ENCODE results near the gene S100A5.

The S100A5 gene

GRCh38 chr1:153506831-153507413, 33.8 kb downstream of the S100A5 start:
- TF ChIP-seq ZNF76 (tag by site-specific recombination; IDR thresholded peaks at IDR 0.05; ENCODE audit: borderline replicate concordance, low read depth) (no peak), ZNF211 (tag by site-specific recombination; IDR thresholded peaks at IDR 0.05; ENCODE audit: low read depth) (no peak), ZNF488 (tag by site-specific recombination; IDR thresholded peaks at IDR 0.05) (no peak), ZNF16 (tag by site-specific recombination; IDR thresholded peaks at IDR 0.05; ENCODE audit: low read depth) (no peak), ZFHX2 (tag by site-specific recombination; conservative IDR thresholded peaks at IDR 0.05) (peak; percentile 76), ZNF658 (tag by site-specific recombination; IDR thresholded peaks at IDR 0.05) (no peak), MYNN (tag by site-specific recombination; IDR thresholded peaks at IDR 0.05; ENCODE audit: borderline replicate concordance) (no peak), ZNF555 (tag by site-specific recombination; conservative IDR thresholded peaks at IDR 0.05) (no peak), ZNF561 (tag by site-specific recombination; IDR thresholded peaks at IDR 0.05; ENCODE audit: borderline replicate concordance) (no peak), ZNF530 (tag by site-specific recombination; IDR thresholded peaks at IDR 0.05; ENCODE audit: low read depth) (no peak), ZSCAN23 (tag by site-specific recombination; IDR thresholded peaks at IDR 0.05) (no peak), ZNF777 (tag by site-specific recombination; IDR thresholded peaks at IDR 0.05; ENCODE audit: borderline replicate concordance) (no peak), ZNF510 (tag by site-specific recombination; IDR thresholded peaks at IDR 0.05; ENCODE audit: insufficient replicate concordance) (no peak), GFI1B (tag by site-specific recombination; IDR thresholded peaks at IDR 0.05) (no peak), ZNF23 (tag by site-specific recombination; IDR thresholded peaks at IDR 0.05; ENCODE audit: borderline replicate concordance) (no peak), ZNF174 (tag by site-specific recombination; IDR thresholded peaks at IDR 0.05) (no peak), ZNF266 (tag by site-specific recombination; IDR thresholded peaks at IDR 0.05; ENCODE audit: low read depth) (no peak), GLIS1 (tag by site-specific recombination; IDR thresholded peaks at IDR 0.05) (peak; percentile 78), ZNF184 (tag by site-specific recombination; IDR thresholded peaks at IDR 0.05) (no peak), ZNF747 (tag by site-specific recombination; IDR thresholded peaks at IDR 0.05) (no peak), ZNF26 (tag by site-specific recombination; IDR thresholded peaks at IDR 0.05) (no peak), ZIC2 (tag by site-specific recombination; IDR thresholded peaks at IDR 0.05) (no peak), ZNF629 (tag by site-specific recombination; IDR thresholded peaks at IDR 0.05) (no peak), EGR2 (tag by site-specific recombination; IDR thresholded peaks at IDR 0.05; ENCODE audit: low read depth) (peak; percentile 90)
- Histone ChIP-seq H3K27ac (ENCODE audit: extremely low read depth, low read depth, low read length) (no peak overlapping the region), H3K4me1 (ENCODE audit: control insufficient read depth, insufficient read depth, low read length) (no peaks in the 10 kb centered on the region), H3K36me3 (ENCODE audit: control insufficient read depth in 2 of 2, insufficient read depth in 1 of 2, low read length in 2 of 2) (no peaks in the 10 kb centered on the region), H3K9me3 (ENCODE audit: control insufficient read depth, insufficient read depth, low read depth, low read length) (no peaks in the 10 kb centered on the region), H3K4me3 (ENCODE audit: low read depth, low read length) (no peak overlapping the region)
- ChIA-PET POLR2A (interaction anchor here (1.2 kb wide), 1 partner anchor 484 kb away, joined by 4 read pairs; the partner anchor contains the start of gene RPS27), CTCF (interaction anchor here (6.9 to 7.1 kb wide), 2 partner anchors 12 to 63 kb away, joined by 37 to 148 read pairs; no protein-coding TSS in a partner anchor)

GRCh38 chr1:153506386-153506785, 34.3 kb downstream of the S100A5 start:
- CTCF ChIA-PET = interaction anchor here (0.7 to 7.1 kb wide), 4 partner anchors 11 to 244 kb away, joined by 3 to 148 read pairs (median 20); partner anchors contain the start of gene S100A13
- TF ChIP-seq ZNF37A (tag by site-specific recombination; IDR thresholded peaks at IDR 0.05) (no peak), ZNF621 (tag by site-specific recombination; IDR thresholded peaks at IDR 0.05) (no peak), ZNF610 (tag by site-specific recombination; IDR thresholded peaks at IDR 0.05; ENCODE audit: borderline replicate concordance) (no peak), ZNF391 (tag by site-specific recombination; IDR thresholded peaks at IDR 0.05; ENCODE audit: borderline replicate concordance, low read depth) (no peak), ATF2 (tag by site-specific recombination; IDR thresholded peaks at IDR 0.05; ENCODE audit: low read depth) (no peak), KLF16 (tag by site-specific recombination; IDR thresholded peaks at IDR 0.05) (no peak), KLF17 (tag by site-specific recombination; IDR thresholded peaks at IDR 0.05) (no peak), ZNF561 (tag by site-specific recombination; IDR thresholded peaks at IDR 0.05; ENCODE audit: borderline replicate concordance) (no peak), ZNF416 (tag by site-specific recombination; IDR thresholded peaks at IDR 0.05) (no peak), ZNF211 (tag by site-specific recombination; IDR thresholded peaks at IDR 0.05; ENCODE audit: low read depth) (no peak)

More at GRCh38 chr1:153506386-153506785, 34.3 kb downstream of the S100A5 start:
- Histone ChIP-seq H3K4me3 (ENCODE audit: low read depth, low read length) (no peak overlapping the region), H3K9me3 (ENCODE audit: control insufficient read depth, insufficient read depth, low read depth, low read length) (no peaks in the 10 kb centered on the region), H3K4me1 (ENCODE audit: control insufficient read depth, insufficient read depth, low read length) (no peaks in the 10 kb centered on the region), H3K36me3 (ENCODE audit: control insufficient read depth in 2 of 2, insufficient read depth in 1 of 2, low read length in 2 of 2) (no peaks in the 10 kb centered on the region), H3K27ac (ENCODE audit: extremely low read depth, low read depth, low read length) (no peak overlapping the region)
- POLR2A ChIA-PET = interaction anchor here (1.2 kb wide), 1 partner anchor 484 kb away, joined by 4 read pairs; the partner anchor contains the start of gene RPS27
